OCI-LY7 (cell line): ENCODE results near the gene DNMBP.

Source experiments
- CTCF ChIP-seq: fragments of 200-600 bp; sonication (generic); conservative IDR thresholded peaks from 2 replicates; pipeline ENCODE4 v1.5.1; 2014; ENCODE audit warnings: mild to moderate bottlenecking, antibody characterized with exemption, low read length, moderate library complexity, mixed read lengths
- EZH2phosphoT487 ChIP-seq: fragments of 200-600 bp; sonication (generic); IDR thresholded peaks from 2 replicates; pipeline ENCODE4 v1.6.1; 2018; ENCODE audit warnings: low read depth, borderline replicate concordance, mild to moderate bottlenecking, mixed run types, antibody characterized with exemption, low read length, moderate library complexity, mixed read lengths

- TF ChIP-seq CTCF (0 out of 2 replicates have a peak, but pooled peaks have one; percentile 1), EZH2phosphoT487 (no peak)
These were observed 2.3 kb downstream of the DNMBP start for GRCh38 chr10:100007231-100008141.
